Measurements from ENCODE around the gene CHAF1A.

The CHAF1A gene

GRCh38 chr19:4456843-4457653 lies 54.6 kb downstream of the CHAF1A start:
- TF ChIP-seq CTCF (conservative IDR thresholded peaks at IDR 0.05) (no peak), ZFX (IDR thresholded peaks at IDR 0.05) (peak; percentile 31; the same call in 1 of the 2 replicates)
- H3K27ac ChIP-seq = peak overlapping the region; percentile 63

GRCh38 chr19:4457654-4458395 lies 55.4 kb downstream of the CHAF1A start, which contains the start of gene UBXN6:
UBXN6 (minus strand) TSS chr19:4457794; CDS start chr19:4457697, 97 bp downstream.
- H3K27ac ChIP-seq = peak within 1 kb of the TSS; percentile 63
- no peak for TF ChIP-seq CTCF (conservative IDR thresholded peaks at IDR 0.05)
- TF ChIP-seq ZFX (IDR thresholded peaks at IDR 0.05) = no peak

GRCh38 chr19:4464815-4465581 lies 62.6 kb downstream of the CHAF1A start:
- no peak for TF ChIP-seq CTCF (conservative IDR thresholded peaks at IDR 0.05)
- TF ChIP-seq ZFX (IDR thresholded peaks at IDR 0.05) = no peak
- H3K27ac ChIP-seq = no peak overlapping the region

GRCh38 chr19:4467835-4468234 lies 65.4 kb downstream of the CHAF1A start:
- TF ChIP-seq CTCF (conservative IDR thresholded peaks at IDR 0.05) (no peak), ZFX (IDR thresholded peaks at IDR 0.05) (no peak)

GRCh38 chr19:4471403-4472173 lies 69.1 kb downstream of the CHAF1A start:
- TF ChIP-seq CTCF (conservative IDR thresholded peaks at IDR 0.05) (no peak), ZFX (IDR thresholded peaks at IDR 0.05) (no peak)
- peak overlapping the region; percentile 81 for H3K27ac ChIP-seq

More at GRCh38 chr19:4467835-4468234, 65.4 kb downstream of the CHAF1A start:
- H3K27ac ChIP-seq = no peak overlapping the region

GRCh38 chr19:4472174-4472974 lies 69.9 kb downstream of the CHAF1A start, which contains the start of gene HDGFL2:
HDGFL2 (plus strand) TSS chr19:4472297; CDS start chr19:4472351, 54 bp downstream.
- peak within 1 kb of the TSS; percentile 81 for H3K27ac ChIP-seq
- no peak for TF ChIP-seq CTCF (conservative IDR thresholded peaks at IDR 0.05)
- TF ChIP-seq ZFX (IDR thresholded peaks at IDR 0.05) = peak; percentile 45; the same call in 1 of the 2 replicates
